Endothelial cell of umbilical vein (primary cell): ENCODE data around the gene SLC22A3.

Experiments used
- JUN ChIP-seq: IDR thresholded peaks from 2 replicates; pipeline ENCODE4 v1.6.1; 2011; ENCODE audit warnings: borderline replicate concordance, low read depth; ENCODE audit not compliant: insufficient read length, insufficient read depth
- POLR2A ChIP-seq: IDR thresholded peaks from 2 replicates; pipeline ENCODE4 v1.6.1; 2012; ENCODE audit warnings: low read depth, mild to moderate bottlenecking, control low read depth, low read length
- POLR2AphosphoS5 ChIP-seq: IDR thresholded peaks from 2 replicates; pipeline ENCODE4 v1.6.1; 2012; ENCODE audit warnings: low read depth, mild to moderate bottlenecking, control low read depth, low read length, moderate library complexity; ENCODE audit not compliant: insufficient read depth
- TF ChIP-seq, protein P1 (sequence below), 2 donors: IDR thresholded peaks; 1 replicate in 1 of 2; 2 replicates in 1 of 2; pipeline ENCODE4 v1.5.1; 2011; ENCODE audit warnings: low read length in 2 of 2, mild to moderate bottlenecking in 2 of 2, moderate library complexity in 2 of 2, control low read depth in 1 of 2, inconsistent platforms in 1 of 2, low read depth in 1 of 2; ENCODE audit not compliant: insufficient read depth in 1 of 2; ENCODE audit errors: extremely low read depth in 1 of 2

DNA sequence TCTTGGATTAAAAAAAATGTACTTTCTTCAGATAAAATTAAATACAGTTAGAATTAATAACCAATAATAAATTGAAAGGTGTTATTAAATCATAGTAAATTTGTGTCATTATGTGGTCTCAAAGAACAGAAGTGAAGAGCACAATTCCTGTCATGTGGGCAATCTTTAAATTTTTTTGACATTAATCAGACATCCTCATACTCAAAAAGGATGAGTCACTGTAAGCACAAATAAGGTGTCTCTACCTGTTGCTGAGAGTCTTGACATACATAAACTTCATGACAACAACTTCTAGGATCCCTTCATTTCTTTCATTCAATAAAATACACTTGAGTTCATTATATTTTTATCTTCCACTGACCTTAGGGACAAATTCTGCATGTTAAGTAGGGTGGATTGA is 76.1 kb downstream of the SLC22A3 start:
- TF ChIP-seq POLR2AphosphoS5 (no peak), POLR2A (no peak), JUN (no peak)
- TF ChIP-seq, protein P1, sequence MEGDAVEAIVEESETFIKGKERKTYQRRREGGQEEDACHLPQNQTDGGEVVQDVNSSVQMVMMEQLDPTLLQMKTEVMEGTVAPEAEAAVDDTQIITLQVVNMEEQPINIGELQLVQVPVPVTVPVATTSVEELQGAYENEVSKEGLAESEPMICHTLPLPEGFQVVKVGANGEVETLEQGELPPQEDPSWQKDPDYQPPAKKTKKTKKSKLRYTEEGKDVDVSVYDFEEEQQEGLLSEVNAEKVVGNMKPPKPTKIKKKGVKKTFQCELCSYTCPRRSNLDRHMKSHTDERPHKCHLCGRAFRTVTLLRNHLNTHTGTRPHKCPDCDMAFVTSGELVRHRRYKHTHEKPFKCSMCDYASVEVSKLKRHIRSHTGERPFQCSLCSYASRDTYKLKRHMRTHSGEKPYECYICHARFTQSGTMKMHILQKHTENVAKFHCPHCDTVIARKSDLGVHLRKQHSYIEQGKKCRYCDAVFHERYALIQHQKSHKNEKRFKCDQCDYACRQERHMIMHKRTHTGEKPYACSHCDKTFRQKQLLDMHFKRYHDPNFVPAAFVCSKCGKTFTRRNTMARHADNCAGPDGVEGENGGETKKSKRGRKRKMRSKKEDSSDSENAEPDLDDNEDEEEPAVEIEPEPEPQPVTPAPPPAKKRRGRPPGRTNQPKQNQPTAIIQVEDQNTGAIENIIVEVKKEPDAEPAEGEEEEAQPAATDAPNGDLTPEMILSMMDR (IDR thresholded peaks at IDR 0.05; ENCODE audit: extremely low read depth in 1 of 2, insufficient read depth in 1 of 2, low read depth in 1 of 2, low read length in 2 of 2) = no peak
